ENCODE results near the gene OPN1LW.
"Not testable (repeated sequence)": the region's sequence is repeated elsewhere in the genome, so short reads cannot be mapped to it uniquely, and the experiment has no call there.

OPN1LW gene

GRCh38 chrX:154144010-154144409 is at the start of gene OPN1LW:
Gene OPN1LW (plus strand): TSS chrX:154144243. CDS start chrX:154144284, 41 bp downstream.
- not testable (repeated sequence) for DNase-seq (ENCODE audit: low read depth, low spot score)

- DNase-seq (ENCODE audit: low read depth, low spot score): no peak
Observed at GRCh38 chrX:154094833-154095232, 49.2 kb upstream of the OPN1LW start.

GRCh38 chrX:154096140-154097002 is 47.7 kb upstream of the OPN1LW start:
- peak; percentile 43 for DNase-seq (ENCODE audit: low read depth, low spot score)

GRCh38 chrX:154097003-154097588 is 46.9 kb upstream of the OPN1LW start:
- DNase-seq (ENCODE audit: low read depth, low spot score): peak; percentile 72

- peak; percentile 99 for DNase-seq (ENCODE audit: low read depth, low spot score)
Observed at GRCh38 chrX:154097589-154098541, 46.2 kb upstream of the OPN1LW start, which contains the start of gene MECP2. Gene MECP2 (minus strand): TSS chrX:154097717.

- DNase-seq (ENCODE audit: low read depth, low spot score): no peak
Observed at GRCh38 chrX:154098551-154098950, 45.5 kb upstream of the OPN1LW start.

- DNase-seq (ENCODE audit: low read depth, low spot score): no peak
Observed at GRCh38 chrX:154113729-154114128, 30.3 kb upstream of the OPN1LW start.

- DNase-seq (ENCODE audit: low read depth, low spot score): no peak
Observed at GRCh38 chrX:154114652-154115051, 29.4 kb upstream of the OPN1LW start.

- no peak for DNase-seq (ENCODE audit: low read depth, low spot score)
Observed at GRCh38 chrX:154115071-154115470, 29.0 kb upstream of the OPN1LW start.

- no peak for DNase-seq (ENCODE audit: low read depth, low spot score)
Observed at GRCh38 chrX:154115750-154116149, 28.3 kb upstream of the OPN1LW start.

- DNase-seq (ENCODE audit: low read depth, low spot score): peak; percentile 34
Observed at GRCh38 chrX:154116426-154117211, 27.4 kb upstream of the OPN1LW start.

- DNase-seq (ENCODE audit: low read depth, low spot score): no peak
Observed at GRCh38 chrX:154117566-154117965, 26.5 kb upstream of the OPN1LW start.

- no peak for DNase-seq (ENCODE audit: low read depth, low spot score)
Observed at GRCh38 chrX:154120567-154120966, 23.5 kb upstream of the OPN1LW start.

GRCh38 chrX:154121207-154121606 is 22.8 kb upstream of the OPN1LW start:
- DNase-seq (ENCODE audit: low read depth, low spot score): no peak

- peak; percentile 83 for DNase-seq (ENCODE audit: low read depth, low spot score)
Observed at GRCh38 chrX:154121961-154122360, 22.1 kb upstream of the OPN1LW start.

- peak; percentile 58 for DNase-seq (ENCODE audit: low read depth, low spot score)
Observed at GRCh38 chrX:154123241-154124219, 20.5 kb upstream of the OPN1LW start.

GRCh38 chrX:154125391-154126040 is 18.5 kb upstream of the OPN1LW start:
- DNase-seq (ENCODE audit: low read depth, low spot score): no peak

- DNase-seq (ENCODE audit: low read depth, low spot score): no peak
Observed at GRCh38 chrX:154126101-154126500, 17.9 kb upstream of the OPN1LW start.

GRCh38 chrX:154131955-154132354 is 12.1 kb upstream of the OPN1LW start:
- no peak for DNase-seq (ENCODE audit: low read depth, low spot score)
